ENCODE results near the gene SUGCT. TPM values are rescaled to one million over a fixed set of nuclear protein-coding genes. Genes with fewer than 3 reads are reported as not detected.

SUGCT gene
- total and polyA plus RNA-seq, 8 donors = 0.73 to 1.9 (median 1.2) TPM

DNA sequence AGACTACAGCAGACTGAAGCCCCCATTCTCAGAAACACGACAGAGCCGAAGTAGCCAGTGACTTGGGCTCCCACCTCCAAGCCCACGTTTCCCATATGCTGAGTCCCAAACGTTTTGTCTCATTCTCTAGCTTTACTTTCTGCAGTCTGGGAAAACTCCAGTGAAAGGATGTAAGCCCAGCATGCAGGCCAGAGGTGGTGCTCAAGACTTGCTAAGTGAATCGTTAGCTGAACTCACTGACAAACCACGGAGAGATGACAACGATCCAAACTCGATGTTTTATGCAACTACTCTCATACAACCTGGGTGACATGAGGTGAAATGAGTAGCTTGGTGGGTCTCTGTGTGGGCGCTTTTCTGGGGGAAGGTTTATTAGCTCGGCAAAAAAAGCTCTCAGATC lies 731.8 kb downstream of the SUGCT start:
- H3K4me3 ChIP-seq = no peak overlapping the region

DNA sequence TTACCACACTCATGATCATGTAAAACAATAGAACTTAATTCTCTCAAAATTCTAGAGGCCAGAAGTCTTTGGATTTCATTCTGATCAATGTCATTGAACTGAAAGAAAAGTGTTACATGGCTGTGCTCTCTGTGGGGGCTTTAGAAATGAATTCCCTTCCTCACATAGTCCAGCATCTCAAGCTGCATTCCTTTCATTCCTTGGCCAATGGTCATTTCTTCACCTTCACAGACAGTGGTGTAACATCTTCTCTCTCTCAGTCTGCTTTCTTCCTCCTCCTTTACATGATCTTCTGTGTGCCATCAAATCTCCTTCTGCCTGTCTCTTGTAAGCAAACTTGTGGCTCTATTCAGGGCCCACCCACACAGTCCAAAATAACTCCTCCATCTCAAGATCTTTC lies 735.3 kb downstream of the SUGCT start:
- Histone ChIP-seq H3K36me3 (no peaks in the 10 kb centered on the region), H3K27me3 (no peaks in the 10 kb centered on the region), H3K4me3 (no peak overlapping the region), H3K27ac (no peak overlapping the region), H3K4me1 (no peaks in the 10 kb centered on the region), H3K9me3 (no peaks in the 10 kb centered on the region)
- no peak for DNase-seq
- no peak for ATAC-seq
- TF ChIP-seq, protein P1, sequence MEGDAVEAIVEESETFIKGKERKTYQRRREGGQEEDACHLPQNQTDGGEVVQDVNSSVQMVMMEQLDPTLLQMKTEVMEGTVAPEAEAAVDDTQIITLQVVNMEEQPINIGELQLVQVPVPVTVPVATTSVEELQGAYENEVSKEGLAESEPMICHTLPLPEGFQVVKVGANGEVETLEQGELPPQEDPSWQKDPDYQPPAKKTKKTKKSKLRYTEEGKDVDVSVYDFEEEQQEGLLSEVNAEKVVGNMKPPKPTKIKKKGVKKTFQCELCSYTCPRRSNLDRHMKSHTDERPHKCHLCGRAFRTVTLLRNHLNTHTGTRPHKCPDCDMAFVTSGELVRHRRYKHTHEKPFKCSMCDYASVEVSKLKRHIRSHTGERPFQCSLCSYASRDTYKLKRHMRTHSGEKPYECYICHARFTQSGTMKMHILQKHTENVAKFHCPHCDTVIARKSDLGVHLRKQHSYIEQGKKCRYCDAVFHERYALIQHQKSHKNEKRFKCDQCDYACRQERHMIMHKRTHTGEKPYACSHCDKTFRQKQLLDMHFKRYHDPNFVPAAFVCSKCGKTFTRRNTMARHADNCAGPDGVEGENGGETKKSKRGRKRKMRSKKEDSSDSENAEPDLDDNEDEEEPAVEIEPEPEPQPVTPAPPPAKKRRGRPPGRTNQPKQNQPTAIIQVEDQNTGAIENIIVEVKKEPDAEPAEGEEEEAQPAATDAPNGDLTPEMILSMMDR (IDR thresholded peaks at IDR 0.05) = no peak
- FAIRE-seq = no peak
- intact Hi-C loops (cut with DNase I) = no loop called here

More for the DNA sequence above, 731.8 kb downstream of the SUGCT start:
- Histone ChIP-seq H3K9me3 (no peaks in the 10 kb centered on the region), H3K27ac (no peak overlapping the region), H3K36me3 (no peaks in the 10 kb centered on the region), H3K27me3 (no peaks in the 10 kb centered on the region), H3K4me1 (no peaks in the 10 kb centered on the region)
- FAIRE-seq (no peak), DNase-seq (no peak), ATAC-seq (no peak)
- intact Hi-C loops (cut with DNase I) = no loop called here
- WGBS, 2 donors = 58 to 60% methylated on average over 10 of the region's 10 CpGs
- TF ChIP-seq, protein P1 (IDR thresholded peaks at IDR 0.05) = no peak

GRCh38 chr7:40873248-40873647 lies 738.4 kb downstream of the SUGCT start:
- Histone ChIP-seq H3K27me3 (no peaks in the 10 kb centered on the region), H3K4me3 (no peak overlapping the region), H3K27ac (no peak overlapping the region), H3K36me3 (no peaks in the 10 kb centered on the region), H3K4me1 (no peaks in the 10 kb centered on the region), H3K9me3 (no peaks in the 10 kb centered on the region)
- DNase-seq (no peak), ATAC-seq (no peak), FAIRE-seq (no peak)
- 73 to 84% methylated on average over 3 of the region's 3 CpGs for WGBS, 2 donors
- intact Hi-C loops (cut with DNase I) = no loop called here
- TF ChIP-seq, protein P1 (IDR thresholded peaks at IDR 0.05) = no peak

DNA sequence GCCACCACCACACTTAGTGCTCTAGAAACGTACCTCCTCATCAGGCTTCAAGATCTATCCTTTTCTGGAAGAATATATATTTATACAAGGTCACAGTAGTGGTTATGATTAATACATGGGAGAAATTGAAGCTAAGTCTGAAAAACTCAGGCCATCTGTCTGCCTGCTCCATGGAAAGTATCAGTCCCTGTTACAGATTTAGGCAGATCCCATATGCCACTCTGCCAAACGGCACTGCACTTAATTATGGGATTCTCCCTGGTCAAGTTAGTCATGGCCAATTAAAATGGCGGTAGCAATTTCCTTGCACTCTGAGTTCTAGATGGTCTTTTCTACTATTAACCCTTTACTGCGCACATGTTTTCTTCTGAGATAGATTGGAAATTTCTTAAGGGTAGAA lies 740.0 kb downstream of the SUGCT start:
- DNase-seq (no peak), ATAC-seq (no peak), FAIRE-seq (no peak)
- no peaks in the 10 kb centered on the region for H3K4me1 ChIP-seq
- H3K36me3 ChIP-seq = no peaks in the 10 kb centered on the region
- intact Hi-C loops (cut with DNase I) = no loop called here
- TF ChIP-seq, protein P1 (IDR thresholded peaks at IDR 0.05) = no peak
- 66 to 75% methylated on average over 4 of the region's 4 CpGs for WGBS, 2 donors
- H3K9me3 ChIP-seq = no peaks in the 10 kb centered on the region
- no peaks in the 10 kb centered on the region for H3K27me3 ChIP-seq
- no peak overlapping the region for H3K27ac ChIP-seq
- H3K4me3 ChIP-seq = no peak overlapping the region

DNA sequence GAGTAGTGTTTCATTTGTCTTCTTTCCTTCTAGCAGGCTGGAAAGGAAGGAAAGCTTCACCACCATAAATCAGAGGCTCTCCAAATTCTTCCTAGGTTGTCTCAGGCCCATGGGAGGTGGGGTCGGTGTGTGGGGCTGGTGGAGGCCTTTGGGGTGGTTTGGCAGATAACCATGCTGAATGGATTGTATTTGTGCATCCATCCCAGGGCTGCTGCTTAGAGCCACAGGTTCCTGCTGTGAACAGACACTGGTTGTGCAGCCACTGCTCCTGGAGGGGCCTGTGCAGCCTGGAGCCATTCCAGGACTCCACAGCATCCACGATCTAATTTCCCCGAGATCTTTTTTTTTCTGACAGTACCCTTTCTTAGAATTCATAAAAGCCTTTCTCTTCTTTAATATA lies 741.8 kb downstream of the SUGCT start:
- ATAC-seq (no peak), FAIRE-seq (no peak), DNase-seq (no peak)
- TF ChIP-seq, protein P1 (IDR thresholded peaks at IDR 0.05) = no peak
- no peaks in the 10 kb centered on the region for H3K9me3 ChIP-seq
- no peak overlapping the region for H3K27ac ChIP-seq
- 79 to 87% methylated on average over 3 of the region's 3 CpGs for WGBS, 2 donors
- no peak overlapping the region for H3K4me3 ChIP-seq
- no peaks in the 10 kb centered on the region for H3K36me3 ChIP-seq
- no peaks in the 10 kb centered on the region for H3K4me1 ChIP-seq
- no peaks in the 10 kb centered on the region for H3K27me3 ChIP-seq
- intact Hi-C loops (cut with DNase I) = no loop called here
